ENCODE measurements around the gene CLASRP.

The CLASRP gene

GRCh38 chr19:45068041-45068440, 29.2 kb downstream of the CLASRP start:
- no peaks in the 10 kb centered on the region for H3K27me3 ChIP-seq (ENCODE audit: insufficient read depth, low read length, poor library complexity)
- H3K4me3 ChIP-seq (ENCODE audit: low read length) = no peak overlapping the region
- no peak for DNase-seq
- H2AK5ac ChIP-seq (ENCODE audit: low read length) = no peak overlapping the region
- no CpG with 5 or more reads among the region's 10 CpGs for WGBS (ENCODE audit: extremely low coverage, insufficient coverage, low lambda C conversion rate)
- H2BK120ac ChIP-seq (ENCODE audit: low read depth, low read length) = no peak overlapping the region
- peaks cover 16% of the 10 kb centered on the region for H3K36me3 ChIP-seq (ENCODE audit: control insufficient read depth, insufficient read depth, low read length)
- no peaks in the 10 kb centered on the region for H3K79me2 ChIP-seq (ENCODE audit: control insufficient read depth, insufficient read depth, low read length)
- no peak overlapping the region for H3K23ac ChIP-seq (ENCODE audit: low read length)
- H3K27ac ChIP-seq (ENCODE audit: low read depth, low read length) = no peak overlapping the region
- no peak overlapping the region for H3K4ac ChIP-seq (ENCODE audit: low read depth, low read length)
- H4K5ac ChIP-seq (ENCODE audit: low read length) = no peak overlapping the region
- no peak overlapping the region for H4K8ac ChIP-seq (ENCODE audit: low read depth, low read length)
- H3K56ac ChIP-seq (ENCODE audit: low read length) = no peak overlapping the region
- H3K18ac ChIP-seq (ENCODE audit: low read length) = no peak overlapping the region
- H3K4me1 ChIP-seq (ENCODE audit: control insufficient read depth, low read depth, low read length) = no peaks in the 10 kb centered on the region
- H3K4me2 ChIP-seq (ENCODE audit: low read length) = no peak overlapping the region
- peaks cover 3% of the 10 kb centered on the region for H3K79me1 ChIP-seq (ENCODE audit: low read length)
- no peak overlapping the region for H2BK5ac ChIP-seq (ENCODE audit: low read length)
- no peak overlapping the region for H3K9ac ChIP-seq (ENCODE audit: low read length)
- H2BK15ac ChIP-seq (replicated peaks; ENCODE audit: low read depth) = no peak overlapping the region

GRCh38 chr19:45069056-45069455, 30.2 kb downstream of the CLASRP start:
- no peak overlapping the region for H2BK5ac ChIP-seq (ENCODE audit: low read length)
- H3K9ac ChIP-seq (ENCODE audit: low read length) = no peak overlapping the region
- no peak overlapping the region for H2BK15ac ChIP-seq (replicated peaks; ENCODE audit: low read depth)
- H3K4me3 ChIP-seq (ENCODE audit: low read length) = no peak overlapping the region
- H3K4me1 ChIP-seq (ENCODE audit: control insufficient read depth, low read depth, low read length) = no peaks in the 10 kb centered on the region
- H3K4me2 ChIP-seq (ENCODE audit: low read length) = no peak overlapping the region
- H3K79me2 ChIP-seq (ENCODE audit: control insufficient read depth, insufficient read depth, low read length) = no peaks in the 10 kb centered on the region
- H2BK120ac ChIP-seq (ENCODE audit: low read depth, low read length) = no peak overlapping the region
- no peak overlapping the region for H4K8ac ChIP-seq (ENCODE audit: low read depth, low read length)
- H4K5ac ChIP-seq (ENCODE audit: low read length) = no peak overlapping the region
- peaks cover 15% of the 10 kb centered on the region for H3K36me3 ChIP-seq (ENCODE audit: control insufficient read depth, insufficient read depth, low read length)
- H3K23ac ChIP-seq (ENCODE audit: low read length) = no peak overlapping the region
- no CpG with 5 or more reads among the region's 13 CpGs for WGBS (ENCODE audit: extremely low coverage, insufficient coverage, low lambda C conversion rate)
- H3K56ac ChIP-seq (ENCODE audit: low read length) = no peak overlapping the region
- no peak overlapping the region for H2AK5ac ChIP-seq (ENCODE audit: low read length)
- H3K4ac ChIP-seq (ENCODE audit: low read depth, low read length) = no peak overlapping the region
- no peak overlapping the region for H3K18ac ChIP-seq (ENCODE audit: low read length)
- no peak overlapping the region for H3K27ac ChIP-seq (ENCODE audit: low read depth, low read length)
- DNase-seq = peak; percentile 71
- peaks cover 3% of the 10 kb centered on the region for H3K79me1 ChIP-seq (ENCODE audit: low read length)
- H3K27me3 ChIP-seq (ENCODE audit: insufficient read depth, low read length, poor library complexity) = no peaks in the 10 kb centered on the region

- H3K27ac ChIP-seq (ENCODE audit: low read depth, low read length) = no peak overlapping the region
- WGBS (ENCODE audit: extremely low coverage, insufficient coverage, low lambda C conversion rate) = no CpG with 5 or more reads among the region's 6 CpGs
- peaks cover 3% of the 10 kb centered on the region for H3K79me1 ChIP-seq (ENCODE audit: low read length)
- no peak overlapping the region for H2AK5ac ChIP-seq (ENCODE audit: low read length)
- H3K4me1 ChIP-seq (ENCODE audit: control insufficient read depth, low read depth, low read length) = peaks cover 2% of the 10 kb centered on the region
- H3K56ac ChIP-seq (ENCODE audit: low read length) = no peak overlapping the region
- H3K4ac ChIP-seq (ENCODE audit: low read depth, low read length) = no peak overlapping the region
- H2BK5ac ChIP-seq (ENCODE audit: low read length) = no peak overlapping the region
- H2BK15ac ChIP-seq (replicated peaks; ENCODE audit: low read depth) = no peak overlapping the region
- H3K4me3 ChIP-seq (ENCODE audit: low read length) = no peak overlapping the region
- H3K9ac ChIP-seq (ENCODE audit: low read length) = no peak overlapping the region
- H2BK120ac ChIP-seq (ENCODE audit: low read depth, low read length) = no peak overlapping the region
- H3K23ac ChIP-seq (ENCODE audit: low read length) = no peak overlapping the region
- H4K8ac ChIP-seq (ENCODE audit: low read depth, low read length) = no peak overlapping the region
- no peak for DNase-seq
- peaks cover 13% of the 10 kb centered on the region for H3K36me3 ChIP-seq (ENCODE audit: control insufficient read depth, insufficient read depth, low read length)
- H4K5ac ChIP-seq (ENCODE audit: low read length) = no peak overlapping the region
- no peaks in the 10 kb centered on the region for H3K79me2 ChIP-seq (ENCODE audit: control insufficient read depth, insufficient read depth, low read length)
- H3K4me2 ChIP-seq (ENCODE audit: low read length) = no peak overlapping the region
- H3K27me3 ChIP-seq (ENCODE audit: insufficient read depth, low read length, poor library complexity) = no peaks in the 10 kb centered on the region
- H3K18ac ChIP-seq (ENCODE audit: low read length) = no peak overlapping the region
Measured at GRCh38 chr19:45070214-45070613, 31.4 kb downstream of the CLASRP start.

- H3K4me3 ChIP-seq (ENCODE audit: low read length) = no peak overlapping the region
- no peak overlapping the region for H4K8ac ChIP-seq (ENCODE audit: low read depth, low read length)
- H3K36me3 ChIP-seq (ENCODE audit: control insufficient read depth, insufficient read depth, low read length) = peaks cover 13% of the 10 kb centered on the region
- no peak overlapping the region for H2AK5ac ChIP-seq (ENCODE audit: low read length)
- no peak overlapping the region for H2BK120ac ChIP-seq (ENCODE audit: low read depth, low read length)
- H4K5ac ChIP-seq (ENCODE audit: low read length) = no peak overlapping the region
- peaks cover 2% of the 10 kb centered on the region for H3K4me1 ChIP-seq (ENCODE audit: control insufficient read depth, low read depth, low read length)
- no peak overlapping the region for H3K23ac ChIP-seq (ENCODE audit: low read length)
- H3K4me2 ChIP-seq (ENCODE audit: low read length) = no peak overlapping the region
- no peak overlapping the region for H2BK15ac ChIP-seq (replicated peaks; ENCODE audit: low read depth)
- no peak overlapping the region for H3K4ac ChIP-seq (ENCODE audit: low read depth, low read length)
- H3K18ac ChIP-seq (ENCODE audit: low read length) = no peak overlapping the region
- H2BK5ac ChIP-seq (ENCODE audit: low read length) = no peak overlapping the region
- H3K9ac ChIP-seq (ENCODE audit: low read length) = no peak overlapping the region
- WGBS (ENCODE audit: extremely low coverage, insufficient coverage, low lambda C conversion rate) = no CpG with 5 or more reads among the region's 19 CpGs
- H3K79me1 ChIP-seq (ENCODE audit: low read length) = peaks cover 3% of the 10 kb centered on the region
- H3K79me2 ChIP-seq (ENCODE audit: control insufficient read depth, insufficient read depth, low read length) = no peaks in the 10 kb centered on the region
- no peaks in the 10 kb centered on the region for H3K27me3 ChIP-seq (ENCODE audit: insufficient read depth, low read length, poor library complexity)
- no peak overlapping the region for H3K56ac ChIP-seq (ENCODE audit: low read length)
- no peak overlapping the region for H3K27ac ChIP-seq (ENCODE audit: low read depth, low read length)
- DNase-seq = no peak
Measured at GRCh38 chr19:45070861-45071544, 32.2 kb downstream of the CLASRP start.

DNA sequence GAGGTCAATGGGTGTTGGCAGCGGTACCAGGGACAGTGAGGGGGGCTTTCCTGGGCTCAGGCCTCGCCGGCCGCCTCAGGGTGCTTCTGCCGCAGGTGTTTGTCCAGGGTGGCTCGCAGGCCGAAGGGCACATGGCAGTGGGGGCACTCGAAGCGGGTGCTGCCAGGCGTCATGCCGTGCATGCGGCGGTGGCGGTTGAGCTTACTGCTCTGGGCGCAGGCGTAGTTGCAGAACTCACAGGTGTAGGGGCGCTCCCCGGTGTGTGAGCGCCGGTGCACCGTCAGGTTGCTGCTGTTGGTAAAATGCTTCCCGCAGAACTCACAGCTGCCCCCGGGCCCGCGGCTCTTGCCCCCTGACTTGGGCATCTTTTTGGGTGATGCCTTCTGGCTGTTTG, 32.7 kb downstream of the CLASRP start:
- H3K56ac ChIP-seq (ENCODE audit: low read length) = no peak overlapping the region
- DNase-seq = no peak
- WGBS (ENCODE audit: extremely low coverage, insufficient coverage, low lambda C conversion rate) = no CpG with 5 or more reads among the region's 25 CpGs
- no peak overlapping the region for H2BK15ac ChIP-seq (replicated peaks; ENCODE audit: low read depth)
- no peak overlapping the region for H3K4me2 ChIP-seq (ENCODE audit: low read length)
- peaks cover 3% of the 10 kb centered on the region for H3K79me1 ChIP-seq (ENCODE audit: low read length)
- H3K4ac ChIP-seq (ENCODE audit: low read depth, low read length) = no peak overlapping the region
- no peak overlapping the region for H3K4me3 ChIP-seq (ENCODE audit: low read length)
- H3K9ac ChIP-seq (ENCODE audit: low read length) = no peak overlapping the region
- no peak overlapping the region for H2AK5ac ChIP-seq (ENCODE audit: low read length)
- H3K4me1 ChIP-seq (ENCODE audit: control insufficient read depth, low read depth, low read length) = peaks cover 2% of the 10 kb centered on the region
- H3K79me2 ChIP-seq (ENCODE audit: control insufficient read depth, insufficient read depth, low read length) = no peaks in the 10 kb centered on the region
- H3K36me3 ChIP-seq (ENCODE audit: control insufficient read depth, insufficient read depth, low read length) = peaks cover 13% of the 10 kb centered on the region
- H2BK5ac ChIP-seq (ENCODE audit: low read length) = no peak overlapping the region
- no peaks in the 10 kb centered on the region for H3K27me3 ChIP-seq (ENCODE audit: insufficient read depth, low read length, poor library complexity)
- H3K27ac ChIP-seq (ENCODE audit: low read depth, low read length) = no peak overlapping the region
- H2BK120ac ChIP-seq (ENCODE audit: low read depth, low read length) = no peak overlapping the region
- H3K18ac ChIP-seq (ENCODE audit: low read length) = no peak overlapping the region
- no peak overlapping the region for H4K8ac ChIP-seq (ENCODE audit: low read depth, low read length)
- no peak overlapping the region for H4K5ac ChIP-seq (ENCODE audit: low read length)
- H3K23ac ChIP-seq (ENCODE audit: low read length) = no peak overlapping the region

Measured in mesendoderm (in vitro differentiated cells).